CD14-positive monocyte (primary cell): Measurements from ENCODE around the gene FBN1. TPM values are rescaled to one million over a fixed set of nuclear protein-coding genes. Genes with fewer than 3 reads are reported as not detected.

Experiments used
- DNase-seq, 3 donors: peaks; one replicate each; pipeline ENCODE4 v3.0.0-alpha.2; 2011 to 2022
- H2AFZ ChIP-seq: 2 replicates; pipeline ENCODE4 v1.6.0; 2012; ENCODE audit warnings: mild to moderate bottlenecking, low read depth, low read length, inconsistent platforms; ENCODE audit not compliant: insufficient read depth, poor library complexity, severe bottlenecking
- H3K27ac ChIP-seq, 2 donors: 1 replicate in 1 of 2; 2 replicates in 1 of 2; pipeline ENCODE4 v1.5.1; 2012 to 2013; ENCODE audit warnings: low read length in 2 of 2, control low read depth in 1 of 2, inconsistent platforms in 1 of 2, low read depth in 1 of 2, mild to moderate bottlenecking in 1 of 2
- H3K27me3 ChIP-seq, 2 donors: one replicate each; pipeline versions ENCODE4 v1.6.0 to v1.6.1; 2011 to 2013; ENCODE audit warnings: low read length in 2 of 2; ENCODE audit not compliant: control insufficient read depth in 2 of 2, insufficient read depth in 2 of 2
- H3K36me3 ChIP-seq, 2 donors: replicated peaks in 1 of 2; 1 replicate in 1 of 2; 2 replicates in 1 of 2; pipeline versions ENCODE4 v1.5.1 to v1.6.1; 2012 to 2013; ENCODE audit warnings: low read length in 2 of 2, control low read depth in 1 of 2, inconsistent platforms in 1 of 2, mild to moderate bottlenecking in 1 of 2; ENCODE audit not compliant: insufficient read depth in 2 of 2, control insufficient read depth in 1 of 2
- H3K4me1 ChIP-seq, 2 donors: 1 replicate in 1 of 2; 2 replicates in 1 of 2; pipeline versions ENCODE4 v1.5.1 to v1.6.1; 2012 to 2013; ENCODE audit warnings: low read length in 2 of 2, control low read depth in 1 of 2, inconsistent platforms in 1 of 2, mild to moderate bottlenecking in 1 of 2, moderate library complexity in 1 of 2; ENCODE audit not compliant: insufficient read depth in 2 of 2, control insufficient read depth in 1 of 2
- H3K4me2 ChIP-seq: replicated peaks from 2 replicates; pipeline ENCODE3; 2012; ENCODE audit warnings: low read length, moderate library complexity, mild to moderate bottlenecking; ENCODE audit not compliant: poor library complexity, severe bottlenecking; ENCODE audit errors: extremely low read depth
- H3K4me3 ChIP-seq, 3 experiments: fragments of 200-600 bp in 1 of 3; sonication (generic) in 1 of 3; replicated peaks in 1 of 3; 1 replicate in 2 of 3; 2 replicates in 1 of 3; pipeline ENCODE4 v1.5.1; 2011 to 2013; ENCODE audit warnings: low read length in 3 of 3, mild to moderate bottlenecking in 3 of 3, control low read depth in 2 of 3, low read depth in 2 of 3, inconsistent platforms in 1 of 3, moderate library complexity in 1 of 3
- H3K79me2 ChIP-seq: 2 replicates; pipeline ENCODE4 v1.6.0; 2012; ENCODE audit warnings: mild to moderate bottlenecking, control low read depth, inconsistent platforms, low read length, moderate library complexity; ENCODE audit not compliant: insufficient read depth
- H3K9ac ChIP-seq: 2 replicates; pipeline ENCODE4 v1.6.0; 2017; ENCODE audit warnings: low read length, mild to moderate bottlenecking; ENCODE audit not compliant: insufficient read depth, poor library complexity, severe bottlenecking
- H3K9me3 ChIP-seq, 2 donors: replicated peaks in 1 of 2; 1 replicate in 1 of 2; 2 replicates in 1 of 2; pipeline versions ENCODE4 v1.5.1 to v1.6.1; 2012 to 2013; ENCODE audit warnings: low read length in 2 of 2, control low read depth in 1 of 2; ENCODE audit not compliant: control insufficient read depth in 1 of 2, insufficient read depth in 1 of 2
- H4K20me1 ChIP-seq: 2 replicates; pipeline ENCODE4 v1.6.0; 2012; ENCODE audit warnings: mild to moderate bottlenecking, low read length, control low read depth, moderate library complexity; ENCODE audit not compliant: insufficient read depth
- H3K27ac Mint-ChIP-seq, 7 donors: one replicate each; pipeline ENCODE4 v1.8.0; 2020; ENCODE audit warnings: mild to moderate bottlenecking in 7 of 7, mixed read lengths in 7 of 7, moderate library complexity in 6 of 7, inconsistent platforms in 2 of 7
- H3K27me3 Mint-ChIP-seq, 3 donors: one replicate each; pipeline ENCODE4 v1.8.0; 2021 to 2022; ENCODE audit warnings: low read depth in 3 of 3, mild to moderate bottlenecking in 3 of 3, mixed read lengths in 3 of 3, moderate library complexity in 3 of 3, inconsistent platforms in 1 of 3
- H3K36me3 Mint-ChIP-seq, 2 donors: one replicate each; pipeline ENCODE4 v1.8.0; 2020; ENCODE audit warnings: mixed read lengths in 2 of 2, inconsistent platforms in 1 of 2, mild to moderate bottlenecking in 1 of 2
- H3K4me1 Mint-ChIP-seq: one replicate; pipeline ENCODE4 v1.8.0; 2020; ENCODE audit warnings: mild to moderate bottlenecking, mixed read lengths
- H3K4me3 Mint-ChIP-seq, 2 donors: one replicate each; pipeline ENCODE4 v1.8.0; 2020; ENCODE audit warnings: mild to moderate bottlenecking in 2 of 2, mixed read lengths in 2 of 2, moderate library complexity in 1 of 2
- H3K9me3 Mint-ChIP-seq, 7 donors: one replicate each; pipeline ENCODE4 v1.8.0; 2020 to 2022; ENCODE audit warnings: mixed read lengths in 7 of 7, mild to moderate bottlenecking in 6 of 7, moderate library complexity in 6 of 7, inconsistent platforms in 2 of 7
- CTCF ChIP-seq: fragments of 200-600 bp; IDR thresholded peaks from one replicate; pipeline ENCODE4 v1.8.0; 2022; ENCODE audit warnings: antibody characterized with exemption, mild to moderate bottlenecking
- WGBS: methylation state at CpG from one replicate; pipeline ENCODE4 v1.1.5; 2013; ENCODE audit warnings: missing lambda C conversion rate; ENCODE audit not compliant: insufficient coverage; 5-methylcytosine and 5-hydroxymethylcytosine counted together
- intact Hi-C, 2 donors: fragments of 100-400 bp; cut with micrococcal nuclease; formaldehyde crosslinking; loops; one replicate each; pipeline versions ENCODE4 v1.15.0 to v1.15.1; 2023
- polyA plus RNA-seq, 3 donors: library from polyadenylated mRNA; depleted of rRNA in 1 of 3; unstranded in 2 of 3; stranded (reverse) in 1 of 3; fragments of 300-500 nt in 2 of 3; fragments of >200 nt in 1 of 3; fragmentation: Illumina TruSeq in 2 of 3; gene quantifications; 1 replicate in 2 of 3; 2 replicates in 1 of 3; pipeline ENCODE4 v1.2.3, GENCODE V29; 2012 to 2021

The FBN1 gene
- polyA plus RNA-seq, 3 donors: 0.29 TPM; not detected in 2

DNA sequence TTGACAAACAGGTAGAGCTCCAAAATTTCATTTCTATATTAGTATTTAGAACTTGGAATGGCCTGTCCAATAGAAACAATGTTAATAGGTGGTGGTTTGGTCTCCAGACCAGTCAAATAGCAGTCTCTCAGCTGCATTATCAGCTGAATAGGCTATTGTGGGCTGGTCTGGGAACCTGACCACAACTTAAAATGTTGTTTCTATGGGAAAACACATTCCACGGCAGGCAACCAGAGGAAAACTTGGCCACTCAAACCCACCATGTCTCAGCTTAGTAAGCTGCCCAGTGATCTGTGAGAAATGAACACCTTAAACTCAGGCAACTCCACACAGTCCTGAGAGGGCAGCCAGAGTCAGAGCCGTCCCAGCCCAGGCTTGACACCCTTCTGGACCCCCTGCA, 20.4 kb downstream of the FBN1 start:
- no peaks in the 10 kb centered on the region for H3K27me3 Mint-ChIP-seq
- no peak for TF ChIP-seq CTCF
- H3K9me3 ChIP-seq: no peaks in the 10 kb centered on the region
- no peak overlapping the region for H3K9ac ChIP-seq
- H4K20me1 ChIP-seq: no peaks in the 10 kb centered on the region
- no peaks in the 10 kb centered on the region for H3K79me2 ChIP-seq
- H3K27ac ChIP-seq: no peak overlapping the region
- no peak overlapping the region for H3K4me2 ChIP-seq
- H3K36me3 Mint-ChIP-seq: no peaks in the 10 kb centered on the region
- DNase-seq: no peak
- intact Hi-C loops: no loop called here
- no peak overlapping the region for H3K27ac Mint-ChIP-seq
- H3K4me1 ChIP-seq: no peaks in the 10 kb centered on the region
- no peaks in the 10 kb centered on the region for H3K27me3 ChIP-seq
- H3K4me3 Mint-ChIP-seq: no peak overlapping the region
- peaks cover 0 to 2% (median 0%) of the 10 kb centered on the region in 7 donors for H3K9me3 Mint-ChIP-seq
- H3K4me1 Mint-ChIP-seq: no peaks in the 10 kb centered on the region
- WGBS: 80% methylated on average over 1 of the region's 2 CpGs
- H3K4me3 ChIP-seq: no peak overlapping the region
- H2AFZ ChIP-seq: no peak overlapping the region
- H3K36me3 ChIP-seq: no peaks in the 10 kb centered on the region

DNA sequence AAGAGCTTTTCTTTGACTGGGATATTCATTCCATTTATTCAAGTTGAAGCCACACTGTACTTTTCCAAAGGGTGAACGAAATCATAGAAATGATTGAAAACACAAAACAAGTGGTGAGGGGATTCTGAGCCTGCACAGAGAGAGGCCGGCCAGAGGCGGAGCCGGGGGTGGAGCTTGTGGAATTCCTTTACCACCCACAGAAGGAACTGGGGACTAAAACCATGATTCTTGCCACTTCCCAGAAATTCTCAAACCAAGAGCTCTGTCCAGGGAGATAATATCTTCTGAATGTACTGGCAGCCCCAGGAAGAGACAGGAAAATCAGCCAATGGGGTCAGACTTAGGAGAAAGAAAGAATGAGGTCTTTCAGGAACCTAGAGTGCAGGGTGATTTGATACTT, 20.8 kb downstream of the FBN1 start:
- Mint-ChIP-seq H3K27ac (no peak overlapping the region), H3K4me3 (no peak overlapping the region), H3K27me3 (no peaks in the 10 kb centered on the region), H3K9me3 (peaks cover 0 to 2% (median 0%) of the 10 kb centered on the region in 7 donors), H3K4me1 (no peaks in the 10 kb centered on the region), H3K36me3 (no peaks in the 10 kb centered on the region)
- Histone ChIP-seq H3K4me3 (no peak overlapping the region), H3K9me3 (no peaks in the 10 kb centered on the region), H3K79me2 (no peaks in the 10 kb centered on the region), H2AFZ (no peak overlapping the region), H4K20me1 (no peaks in the 10 kb centered on the region), H3K36me3 (no peaks in the 10 kb centered on the region), H3K4me2 (no peak overlapping the region), H3K27me3 (no peaks in the 10 kb centered on the region), H3K4me1 (no peaks in the 10 kb centered on the region), H3K27ac (no peak overlapping the region), H3K9ac (no peak overlapping the region)
- intact Hi-C loops: no loop called here
- no peak for TF ChIP-seq CTCF
- WGBS: no CpG with 5 or more reads among the region's 4 CpGs
- DNase-seq: no peak
